GM23248 (cell line): ENCODE measurements around the gene G6PC3. TPM values are rescaled to one million over a fixed set of nuclear protein-coding genes. Genes with fewer than 3 reads are reported as not detected.

ENCODE experiments used
- DNase-seq: peaks from one replicate; pipeline ENCODE4 v3.0.0-alpha.2; 2015
- H2AFZ ChIP-seq: fragments of 200-600 bp; sonication (generic); 2 replicates; pipeline ENCODE4 v1.6.1; 2016; ENCODE audit warnings: antibody characterized with exemption
- H3F3A ChIP-seq: fragments of 200-600 bp; sonication (generic); 2 replicates; pipeline ENCODE4 v1.6.1; 2016; ENCODE audit warnings: mild to moderate bottlenecking, antibody characterized with exemption, mixed run types; ENCODE audit not compliant: insufficient read depth
- H3K27ac ChIP-seq: fragments of 200-600 bp; sonication (generic); 2 replicates; pipeline ENCODE4 v1.5.1; 2016; ENCODE audit warnings: mild to moderate bottlenecking
- H3K27me3 ChIP-seq: fragments of 200-600 bp; sonication (generic); replicated peaks from 2 replicates; pipeline ENCODE4 v1.6.1; 2016; ENCODE audit warnings: mild to moderate bottlenecking; ENCODE audit not compliant: insufficient read depth
- H3K36me3 ChIP-seq: fragments of 200-600 bp; sonication (generic); 2 replicates; pipeline ENCODE4 v1.6.1; 2016; ENCODE audit warnings: low read depth, mild to moderate bottlenecking
- H3K4me1 ChIP-seq: fragments of 200-600 bp; sonication (generic); 2 replicates; pipeline ENCODE4 v1.6.1; 2016; ENCODE audit warnings: mild to moderate bottlenecking; ENCODE audit not compliant: insufficient read depth
- H3K4me2 ChIP-seq: fragments of 200-600 bp; sonication (generic); one replicate; pipeline ENCODE4 v1.6.1; 2016; ENCODE audit warnings: mild to moderate bottlenecking; ENCODE audit not compliant: unreplicated experiment
- H3K4me3 ChIP-seq: fragments of 200-600 bp; sonication (generic); 2 replicates; pipeline ENCODE4 v1.5.1; 2016; ENCODE audit warnings: mild to moderate bottlenecking
- H3K79me2 ChIP-seq: fragments of 200-600 bp; sonication (generic); 2 replicates; pipeline ENCODE4 v1.6.1; 2016; ENCODE audit warnings: mild to moderate bottlenecking; ENCODE audit not compliant: insufficient read depth
- H3K9ac ChIP-seq: fragments of 200-600 bp; sonication (generic); 2 replicates; pipeline ENCODE4 v1.6.1; 2016; ENCODE audit warnings: mild to moderate bottlenecking
- H3K9me2 ChIP-seq: fragments of 200-600 bp; sonication (generic); 2 replicates; pipeline ENCODE4 v1.6.1; 2016; ENCODE audit warnings: mixed run types, mild to moderate bottlenecking, moderate library complexity; ENCODE audit not compliant: insufficient read depth
- H3K9me3 ChIP-seq: fragments of 200-600 bp; sonication (generic); one replicate; pipeline ENCODE4 v1.6.1; 2017; ENCODE audit warnings: low read depth
- H4K20me1 ChIP-seq: fragments of 200-600 bp; sonication (generic); 2 replicates; pipeline ENCODE4 v1.6.0; 2016; ENCODE audit not compliant: insufficient read depth
- EZH2 ChIP-seq: fragments of 200-600 bp; sonication (generic); IDR thresholded peaks from 2 replicates; pipeline ENCODE4 v1.6.1; 2018; ENCODE audit warnings: antibody characterized with exemption, mild to moderate bottlenecking; ENCODE audit not compliant: insufficient read depth, poor library complexity, severe bottlenecking
- EZH2phosphoT487 ChIP-seq: fragments of 200-600 bp; sonication (generic); IDR thresholded peaks from 2 replicates; pipeline ENCODE4 v1.6.1; 2018; ENCODE audit warnings: antibody characterized with exemption, moderate library complexity, mild to moderate bottlenecking, low read depth; ENCODE audit not compliant: insufficient read depth
- WGBS, 2 experiments: methylation state at CpG; one replicate each; pipeline ENCODE4 v1.1.6; 2015 to 2017; ENCODE audit warnings: low lambda C conversion rate in 2 of 2, low coverage in 1 of 2; ENCODE audit errors: missing lambda C conversion rate in 2 of 2; 5-methylcytosine and 5-hydroxymethylcytosine counted together
- in situ Hi-C: fragments of 300-500 bp; cut with MboI; formaldehyde crosslinking; loops from 2 replicates; pipeline ENCODE4 v1.15.0; 2020
- polyA plus RNA-seq: library from polyadenylated mRNA; unstranded; fragments of >200 nt; fragmentation: Nextera tagmentation; extraction: Ambion mirVana; gene quantifications from 2 replicates; pipeline ENCODE4 v1.2.1, GENCODE V29; 2016
- total RNA-seq: library from RNA; depleted of rRNA; stranded (reverse); fragments of >200 nt; shearing (Covaris generic); gene quantifications from 2 replicates; pipeline ENCODE4 v1.2.3, GENCODE V29; 2014

G6PC3 gene
- total and polyA plus RNA-seq, 2 experiments from 2014 or later, result 68.5 to 128 TPM

- Histone ChIP-seq H3K4me1 (peaks cover 22% of the 10 kb centered on the region), H3F3A (peaks cover 28% of the 10 kb centered on the region), H3K36me3 (no peaks in the 10 kb centered on the region; the same call in 1 of the 2 replicates), H3K9me3 (no peaks in the 10 kb centered on the region), H3K27me3 (no peaks in the 10 kb centered on the region), H3K79me2 (peaks cover 8% of the 10 kb centered on the region; the same call in 1 of the 2 replicates), H3K9ac (peak overlapping the region; percentile 81), H2AFZ (no peak overlapping the region), H4K20me1 (no peaks in the 10 kb centered on the region), H3K9me2 (no peaks in the 10 kb centered on the region), H3K4me3 (no peak overlapping the region), H3K27ac (peak overlapping the region; percentile 86), H3K4me2 (peak overlapping the region; percentile 67)
- no peak for DNase-seq
- TF ChIP-seq EZH2, result no peak
- no peak for TF ChIP-seq EZH2phosphoT487
- WGBS, 2 experiments, result 69 to 76% methylated on average over 5 of the region's 5 CpGs
- in situ Hi-C loops, result no loop called here
Observed at GRCh38 chr17:44085908-44086307, 15.4 kb downstream of the G6PC3 start.

- no peaks in the 10 kb centered on the region; the same call in 1 of the 2 replicates for H3K36me3 ChIP-seq
- in situ Hi-C loops, result no loop called here
Observed at GRCh38 chr17:44086364-44087311, 16.1 kb downstream of the G6PC3 start.

GRCh38 chr17:44087319-44087718 lies 16.8 kb downstream of the G6PC3 start:
- peak overlapping the region; percentile 56 for H3K4me2 ChIP-seq
- H3K9me2 ChIP-seq, result no peaks in the 10 kb centered on the region
- peak overlapping the region; percentile 91 for H3K27ac ChIP-seq
- TF ChIP-seq EZH2phosphoT487, result no peak
- TF ChIP-seq EZH2, result no peak
- H3K79me2 ChIP-seq, result peaks cover 8% of the 10 kb centered on the region; the same call in 1 of the 2 replicates
- no peak overlapping the region for H2AFZ ChIP-seq
- DNase-seq, result no peak
- H3K9me3 ChIP-seq, result no peaks in the 10 kb centered on the region
- H3K9ac ChIP-seq, result peak overlapping the region; percentile 83
- no peaks in the 10 kb centered on the region for H4K20me1 ChIP-seq
- no peak overlapping the region; the same call in 1 of the 2 replicates for H3K4me3 ChIP-seq
- in situ Hi-C loops, result no loop called here
- H3K36me3 ChIP-seq, result no peaks in the 10 kb centered on the region
- H3K4me1 ChIP-seq, result peaks cover 15% of the 10 kb centered on the region
- peaks cover 23% of the 10 kb centered on the region for H3F3A ChIP-seq
- 46 to 53% methylated on average over 8 of the region's 8 CpGs for WGBS, 2 experiments
- no peaks in the 10 kb centered on the region for H3K27me3 ChIP-seq

More at GRCh38 chr17:44086364-44087311, 16.1 kb downstream of the G6PC3 start:
- TF ChIP-seq EZH2 (no peak), EZH2phosphoT487 (no peak)
- peaks cover 20% of the 10 kb centered on the region for H3K4me1 ChIP-seq
- no peaks in the 10 kb centered on the region for H4K20me1 ChIP-seq
- H3K27ac ChIP-seq, result peak overlapping the region; percentile 91
- H3K9me2 ChIP-seq, result no peaks in the 10 kb centered on the region
- no peaks in the 10 kb centered on the region for H3K27me3 ChIP-seq
- no peak overlapping the region for H2AFZ ChIP-seq
- H3F3A ChIP-seq, result peaks cover 29% of the 10 kb centered on the region
- 33 to 76% methylated on average over 10 to 23 of the region's 23 CpGs for WGBS, 2 experiments
- no peaks in the 10 kb centered on the region for H3K9me3 ChIP-seq
- H3K9ac ChIP-seq, result peak overlapping the region; percentile 83
- peak overlapping the region; percentile 67 for H3K4me2 ChIP-seq
- DNase-seq, result peak; percentile 99
- H3K4me3 ChIP-seq, result peak overlapping the region; percentile 36
- H3K79me2 ChIP-seq, result peaks cover 8% of the 10 kb centered on the region; the same call in 1 of the 2 replicates

GRCh38 chr17:44088254-44088653 lies 17.7 kb downstream of the G6PC3 start:
- H3K27me3 ChIP-seq, result no peaks in the 10 kb centered on the region
- in situ Hi-C loops, result no loop called here
- H3K4me3 ChIP-seq, result no peak overlapping the region
- H3K9me3 ChIP-seq, result no peaks in the 10 kb centered on the region
- no peak overlapping the region for H2AFZ ChIP-seq
- TF ChIP-seq EZH2 (no peak), EZH2phosphoT487 (no peak)
- no peak for DNase-seq
- peaks cover 8% of the 10 kb centered on the region; the same call in 1 of the 2 replicates for H3K79me2 ChIP-seq
- peaks cover 16% of the 10 kb centered on the region for H3F3A ChIP-seq
- H3K27ac ChIP-seq, result no peak overlapping the region
- peaks cover 15% of the 10 kb centered on the region for H3K4me1 ChIP-seq
- 97% methylated on average over 15 to 16 of the region's 16 CpGs for WGBS, 2 experiments
- H4K20me1 ChIP-seq, result no peaks in the 10 kb centered on the region
- H3K4me2 ChIP-seq, result no peak overlapping the region
- no peaks in the 10 kb centered on the region for H3K36me3 ChIP-seq
- no peak overlapping the region for H3K9ac ChIP-seq
- no peaks in the 10 kb centered on the region for H3K9me2 ChIP-seq
